ENCODE measurements around the gene AOX1.

The AOX1 gene

GRCh38 chr2:200658278-200658864 is 72.6 kb downstream of the AOX1 start:
- Histone ChIP-seq H3K36me3 (replicated peaks) (no peaks in the 10 kb centered on the region), H3K4me3 (ENCODE audit: low read depth, low read length) (no peak overlapping the region), H3K27ac (no peak overlapping the region), H3K27me3 (replicated peaks) (no peaks in the 10 kb centered on the region)
- in situ Hi-C loops (cut with HindIII; ENCODE audit: low pct_ligation_motif_present, low sequenced_read_pairs): no loop called here
- DNase-seq: no peak
- TF ChIP-seq, protein P1, sequence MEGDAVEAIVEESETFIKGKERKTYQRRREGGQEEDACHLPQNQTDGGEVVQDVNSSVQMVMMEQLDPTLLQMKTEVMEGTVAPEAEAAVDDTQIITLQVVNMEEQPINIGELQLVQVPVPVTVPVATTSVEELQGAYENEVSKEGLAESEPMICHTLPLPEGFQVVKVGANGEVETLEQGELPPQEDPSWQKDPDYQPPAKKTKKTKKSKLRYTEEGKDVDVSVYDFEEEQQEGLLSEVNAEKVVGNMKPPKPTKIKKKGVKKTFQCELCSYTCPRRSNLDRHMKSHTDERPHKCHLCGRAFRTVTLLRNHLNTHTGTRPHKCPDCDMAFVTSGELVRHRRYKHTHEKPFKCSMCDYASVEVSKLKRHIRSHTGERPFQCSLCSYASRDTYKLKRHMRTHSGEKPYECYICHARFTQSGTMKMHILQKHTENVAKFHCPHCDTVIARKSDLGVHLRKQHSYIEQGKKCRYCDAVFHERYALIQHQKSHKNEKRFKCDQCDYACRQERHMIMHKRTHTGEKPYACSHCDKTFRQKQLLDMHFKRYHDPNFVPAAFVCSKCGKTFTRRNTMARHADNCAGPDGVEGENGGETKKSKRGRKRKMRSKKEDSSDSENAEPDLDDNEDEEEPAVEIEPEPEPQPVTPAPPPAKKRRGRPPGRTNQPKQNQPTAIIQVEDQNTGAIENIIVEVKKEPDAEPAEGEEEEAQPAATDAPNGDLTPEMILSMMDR (IDR thresholded peaks at IDR 0.05; ENCODE audit: low read depth, low read length, missing control alignments): peak; percentile 44

DNA sequence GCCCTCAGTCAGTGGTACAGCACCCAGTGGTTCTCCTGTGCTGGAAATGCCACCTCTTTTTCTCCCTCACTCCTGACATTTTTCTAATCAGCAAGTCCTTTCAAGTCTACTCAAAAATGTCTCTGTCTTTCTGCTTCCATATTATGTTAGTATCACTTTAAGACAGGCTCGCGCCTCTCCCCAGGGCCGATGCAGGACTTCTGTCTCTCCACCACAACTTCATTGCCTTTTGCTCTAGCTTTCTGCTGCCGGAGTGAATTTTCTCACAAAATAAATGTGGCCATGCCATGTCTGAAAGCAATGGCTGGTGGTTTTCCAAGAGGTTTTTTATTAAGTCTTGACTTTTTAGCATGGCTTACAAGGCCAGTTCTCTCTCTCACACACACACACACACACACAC is 73.6 kb downstream of the AOX1 start:
- Histone ChIP-seq H3K36me3 (replicated peaks) (no peaks in the 10 kb centered on the region), H3K27ac (no peak overlapping the region), H3K27me3 (replicated peaks) (no peaks in the 10 kb centered on the region), H3K4me3 (ENCODE audit: low read depth, low read length) (no peak overlapping the region)
- TF ChIP-seq, protein P1 (IDR thresholded peaks at IDR 0.05; ENCODE audit: low read depth, low read length, missing control alignments): no peak
- in situ Hi-C loops (cut with HindIII; ENCODE audit: low pct_ligation_motif_present, low sequenced_read_pairs): no loop called here
- no peak for DNase-seq

DNA sequence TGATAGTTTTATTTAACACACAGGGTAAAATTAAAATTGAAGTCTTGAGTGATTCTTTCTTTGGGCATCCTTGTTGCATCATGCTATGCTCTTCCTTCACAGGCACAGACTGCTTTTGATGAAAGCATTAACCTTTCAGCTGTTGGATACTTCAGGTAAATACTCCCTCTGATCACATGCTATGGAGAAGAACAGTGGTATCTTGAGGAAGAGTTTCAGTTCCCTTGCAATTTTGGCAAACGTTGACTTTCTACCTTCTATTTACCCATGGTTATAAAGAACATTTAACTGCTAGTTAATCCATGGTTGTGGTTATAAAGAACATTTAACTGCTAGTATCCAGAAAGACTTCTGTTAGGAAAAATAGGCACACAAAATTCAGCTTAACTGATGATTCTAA is 75.7 kb downstream of the AOX1 start:
- Histone ChIP-seq H3K36me3 (replicated peaks) (no peaks in the 10 kb centered on the region), H3K27ac (no peak overlapping the region), H3K4me3 (ENCODE audit: low read depth, low read length) (no peak overlapping the region), H3K27me3 (replicated peaks) (no peaks in the 10 kb centered on the region)
- in situ Hi-C loops (cut with HindIII; ENCODE audit: low pct_ligation_motif_present, low sequenced_read_pairs): no loop called here
- TF ChIP-seq, protein P1 (IDR thresholded peaks at IDR 0.05; ENCODE audit: low read depth, low read length, missing control alignments): no peak
- no peak for DNase-seq

GRCh38 chr2:200662727-200663126 is 76.9 kb downstream of the AOX1 start:
- peak; percentile 35 for DNase-seq
- H3K36me3 ChIP-seq (replicated peaks): no peaks in the 10 kb centered on the region
- TF ChIP-seq, protein P1 (IDR thresholded peaks at IDR 0.05; ENCODE audit: low read depth, low read length, missing control alignments): no peak
- no peak overlapping the region for H3K4me3 ChIP-seq (ENCODE audit: low read depth, low read length)
- H3K27me3 ChIP-seq (replicated peaks): no peaks in the 10 kb centered on the region
- in situ Hi-C loops (cut with HindIII; ENCODE audit: low pct_ligation_motif_present, low sequenced_read_pairs): no loop called here
- no peak overlapping the region for H3K27ac ChIP-seq

GRCh38 chr2:200664770-200665494 is 79.1 kb downstream of the AOX1 start:
- Histone ChIP-seq H3K27ac (no peak overlapping the region), H3K4me3 (ENCODE audit: low read depth, low read length) (no peak overlapping the region), H3K27me3 (replicated peaks) (no peaks in the 10 kb centered on the region), H3K36me3 (replicated peaks) (no peaks in the 10 kb centered on the region)
- TF ChIP-seq, protein P1 (IDR thresholded peaks at IDR 0.05; ENCODE audit: low read depth, low read length, missing control alignments): no peak
- in situ Hi-C loops (cut with HindIII; ENCODE audit: low pct_ligation_motif_present, low sequenced_read_pairs): no loop called here
- DNase-seq: no peak
